ENCODE data around the gene CFAP47. TPM values are rescaled to one million over a fixed set of nuclear protein-coding genes. Genes with fewer than 3 reads are reported as not detected.
"Not testable (repeated sequence)": the region's sequence is repeated elsewhere in the genome, so short reads cannot be mapped to it uniquely, and the experiment has no call there.

Gene CFAP47
- total RNA-seq, 2 experiments from 2014 or later: not detected

GRCh38 chrX:36116222-36116621 is 196.7 kb downstream of the CFAP47 start:
- DNase-seq (no peak), ATAC-seq (ENCODE audit: low read depth) (no peak)
- H3K36me3 Mint-ChIP-seq: no peaks in the 10 kb centered on the region
- no peaks in the 10 kb centered on the region for H3K27me3 Mint-ChIP-seq
- no peaks in the 10 kb centered on the region for H3K4me1 Mint-ChIP-seq
- H3K27ac Mint-ChIP-seq: no peak overlapping the region
- H3K4me3 Mint-ChIP-seq: no peak overlapping the region
- H3K9me3 Mint-ChIP-seq: no peaks in the 10 kb centered on the region
- POLR2A ChIA-PET: no interaction called here

GRCh38 chrX:36159254-36159653 is 239.7 kb downstream of the CFAP47 start:
- no peak for DNase-seq
- no peaks in the 10 kb centered on the region for H3K9me3 Mint-ChIP-seq
- H3K4me3 Mint-ChIP-seq: no peak overlapping the region
- no peaks in the 10 kb centered on the region for H3K27me3 Mint-ChIP-seq
- POLR2A ChIA-PET: no interaction called here
- H3K36me3 Mint-ChIP-seq: no peaks in the 10 kb centered on the region
- peaks cover 1% of the 10 kb centered on the region for H3K4me1 Mint-ChIP-seq
- no peak for ATAC-seq (ENCODE audit: low read depth)
- no peak overlapping the region for H3K27ac Mint-ChIP-seq

GRCh38 chrX:36160081-36160480 is 240.5 kb downstream of the CFAP47 start:
- H3K4me3 Mint-ChIP-seq: no peak overlapping the region
- H3K4me1 Mint-ChIP-seq: peaks cover 1% of the 10 kb centered on the region
- POLR2A ChIA-PET: no interaction called here
- H3K36me3 Mint-ChIP-seq: no peaks in the 10 kb centered on the region
- ATAC-seq (ENCODE audit: low read depth) (no peak), DNase-seq (no peak)
- H3K27me3 Mint-ChIP-seq: no peaks in the 10 kb centered on the region
- H3K9me3 Mint-ChIP-seq: no peaks in the 10 kb centered on the region
- H3K27ac Mint-ChIP-seq: no peak overlapping the region

- ATAC-seq (ENCODE audit: low read depth): no peak
- POLR2A ChIA-PET: no interaction called here
These were observed 279.0 kb downstream of the CFAP47 start for GRCh38 chrX:36198575-36198974.

GRCh38 chrX:36199928-36200327 is 280.4 kb downstream of the CFAP47 start:
- H3K4me3 Mint-ChIP-seq: no peak overlapping the region
- no peaks in the 10 kb centered on the region for H3K9me3 Mint-ChIP-seq
- no peak for DNase-seq
- H3K36me3 Mint-ChIP-seq: no peaks in the 10 kb centered on the region
- no peak for ATAC-seq (ENCODE audit: low read depth)
- H3K4me1 Mint-ChIP-seq: no peaks in the 10 kb centered on the region
- no peak overlapping the region for H3K27ac Mint-ChIP-seq
- POLR2A ChIA-PET: no interaction called here
- no peaks in the 10 kb centered on the region for H3K27me3 Mint-ChIP-seq

More at GRCh38 chrX:36198575-36198974, 279.0 kb downstream of the CFAP47 start:
- Mint-ChIP-seq H3K4me1 (no peaks in the 10 kb centered on the region), H3K4me3 (no peak overlapping the region), H3K27ac (no peak overlapping the region), H3K27me3 (no peaks in the 10 kb centered on the region), H3K9me3 (no peaks in the 10 kb centered on the region), H3K36me3 (no peaks in the 10 kb centered on the region)
- no peak for DNase-seq

GRCh38 chrX:36214924-36215323 is 295.4 kb downstream of the CFAP47 start:
- H3K4me3 Mint-ChIP-seq: no peak overlapping the region

GRCh38 chrX:36218801-36219200 is 299.3 kb downstream of the CFAP47 start:
- no peaks in the 10 kb centered on the region for H3K9me3 Mint-ChIP-seq
- no peak overlapping the region for H3K27ac Mint-ChIP-seq
- H3K4me3 Mint-ChIP-seq: no peak overlapping the region

More at GRCh38 chrX:36214924-36215323, 295.4 kb downstream of the CFAP47 start:
- DNase-seq: no peak
- no peaks in the 10 kb centered on the region for H3K9me3 Mint-ChIP-seq
- no peaks in the 10 kb centered on the region for H3K4me1 Mint-ChIP-seq
- POLR2A ChIA-PET: no interaction called here
- H3K36me3 Mint-ChIP-seq: no peaks in the 10 kb centered on the region
- ATAC-seq (ENCODE audit: low read depth): no peak
- H3K27me3 Mint-ChIP-seq: no peaks in the 10 kb centered on the region
- H3K27ac Mint-ChIP-seq: no peak overlapping the region

GRCh38 chrX:36234840-36235528 is 315.4 kb downstream of the CFAP47 start:
- H3K9me3 Mint-ChIP-seq; ATAC-seq (ENCODE audit: low read depth); POLR2A ChIA-PET; H3K27me3 Mint-ChIP-seq; H3K4me1 Mint-ChIP-seq; H3K27ac Mint-ChIP-seq; DNase-seq; H3K4me3 Mint-ChIP-seq; H3K36me3 Mint-ChIP-seq: not testable (repeated sequence)

More at GRCh38 chrX:36218801-36219200, 299.3 kb downstream of the CFAP47 start:
- ATAC-seq (ENCODE audit: low read depth) (no peak), DNase-seq (no peak)
- H3K27me3 Mint-ChIP-seq: no peaks in the 10 kb centered on the region
- no peaks in the 10 kb centered on the region for H3K36me3 Mint-ChIP-seq
- POLR2A ChIA-PET: no interaction called here
- H3K4me1 Mint-ChIP-seq: no peaks in the 10 kb centered on the region

GRCh38 chrX:36241397-36241796 is 321.9 kb downstream of the CFAP47 start:
- H3K4me1 Mint-ChIP-seq: no peaks in the 10 kb centered on the region
- ATAC-seq (ENCODE audit: low read depth): no peak
- DNase-seq: no peak
- no peaks in the 10 kb centered on the region for H3K9me3 Mint-ChIP-seq
- no peak overlapping the region for H3K4me3 Mint-ChIP-seq
- no peaks in the 10 kb centered on the region for H3K27me3 Mint-ChIP-seq
- H3K27ac Mint-ChIP-seq: no peak overlapping the region
- H3K36me3 Mint-ChIP-seq: no peaks in the 10 kb centered on the region
- POLR2A ChIA-PET: no interaction called here

- no peak for DNase-seq
- Mint-ChIP-seq H3K27ac (no peak overlapping the region), H3K27me3 (no peaks in the 10 kb centered on the region), H3K4me1 (no peaks in the 10 kb centered on the region), H3K4me3 (no peak overlapping the region), H3K36me3 (no peaks in the 10 kb centered on the region), H3K9me3 (no peaks in the 10 kb centered on the region)
- POLR2A ChIA-PET: no interaction called here
- ATAC-seq (ENCODE audit: low read depth): no peak
These were observed 346.6 kb downstream of the CFAP47 start for GRCh38 chrX:36266155-36266554.

- ATAC-seq (ENCODE audit: low read depth) (no peak), DNase-seq (no peak)
- H3K36me3 Mint-ChIP-seq: no peaks in the 10 kb centered on the region
- no peaks in the 10 kb centered on the region for H3K9me3 Mint-ChIP-seq
- no peaks in the 10 kb centered on the region for H3K4me1 Mint-ChIP-seq
- no peak overlapping the region for H3K27ac Mint-ChIP-seq
- H3K27me3 Mint-ChIP-seq: no peaks in the 10 kb centered on the region
- POLR2A ChIA-PET: no interaction called here
- no peak overlapping the region for H3K4me3 Mint-ChIP-seq
These were observed 390.6 kb downstream of the CFAP47 start for GRCh38 chrX:36310136-36310535.

GRCh38 chrX:36314303-36314702 is 394.8 kb downstream of the CFAP47 start:
- no peak for ATAC-seq (ENCODE audit: low read depth)
- no peaks in the 10 kb centered on the region for H3K4me1 Mint-ChIP-seq
- H3K9me3 Mint-ChIP-seq: no peaks in the 10 kb centered on the region
- POLR2A ChIA-PET: no interaction called here
- H3K27me3 Mint-ChIP-seq: no peaks in the 10 kb centered on the region
- no peak for DNase-seq
- H3K36me3 Mint-ChIP-seq: no peaks in the 10 kb centered on the region
- H3K4me3 Mint-ChIP-seq: no peak overlapping the region
- no peak overlapping the region for H3K27ac Mint-ChIP-seq

GRCh38 chrX:36334572-36334971 is 415.0 kb downstream of the CFAP47 start:
- Mint-ChIP-seq H3K9me3 (no peaks in the 10 kb centered on the region), H3K4me1 (no peaks in the 10 kb centered on the region), H3K4me3 (no peak overlapping the region), H3K36me3 (no peaks in the 10 kb centered on the region), H3K27ac (no peak overlapping the region), H3K27me3 (no peaks in the 10 kb centered on the region)
- ATAC-seq (ENCODE audit: low read depth) (no peak), DNase-seq (no peak)
- POLR2A ChIA-PET: no interaction called here

GRCh38 chrX:36336751-36337150 is 417.2 kb downstream of the CFAP47 start:
- no peaks in the 10 kb centered on the region for H3K27me3 Mint-ChIP-seq
- no peaks in the 10 kb centered on the region for H3K4me1 Mint-ChIP-seq
- DNase-seq: no peak
- no peak overlapping the region for H3K4me3 Mint-ChIP-seq
- H3K36me3 Mint-ChIP-seq: no peaks in the 10 kb centered on the region
- H3K9me3 Mint-ChIP-seq: no peaks in the 10 kb centered on the region
- ATAC-seq (ENCODE audit: low read depth): no peak
- no peak overlapping the region for H3K27ac Mint-ChIP-seq
- POLR2A ChIA-PET: no interaction called here

- no peaks in the 10 kb centered on the region for H3K27me3 Mint-ChIP-seq
- H3K36me3 Mint-ChIP-seq: no peaks in the 10 kb centered on the region
- ATAC-seq (ENCODE audit: low read depth) (no peak), DNase-seq (no peak)
- no peaks in the 10 kb centered on the region for H3K4me1 Mint-ChIP-seq
- no peaks in the 10 kb centered on the region for H3K9me3 Mint-ChIP-seq
- no peak overlapping the region for H3K27ac Mint-ChIP-seq
- POLR2A ChIA-PET: no interaction called here
- no peak overlapping the region for H3K4me3 Mint-ChIP-seq
These were observed 424.8 kb downstream of the CFAP47 start for GRCh38 chrX:36344301-36344700.
